HEK293 (cell line): ENCODE data around the gene SNCG.
"Not testable (repeated sequence)": the region's sequence is repeated elsewhere in the genome, so short reads cannot be mapped to it uniquely, and the experiment has no call there.

ENCODE experiments used
- CTCF ChIA-PET: fragments of 350-600 bp; formaldehyde crosslinking; extraction: SDS; loops from one replicate; lab custom pipeline; 2021; ENCODE audit warnings: antibody characterized with exemption; lab: Yijun Ruan, JAX
- POLR2A ChIA-PET: fragments of 300-600 bp; formaldehyde crosslinking; extraction: SDS; loops from one replicate; lab custom pipeline; 2020; ENCODE audit warnings: antibody characterized with exemption, inconsistent platforms; lab: Yijun Ruan, JAX
- H3K27ac ChIP-seq: fragments of 200-500 bp; sonication (Bioruptor generic); 2 replicates; pipeline ENCODE4 v1.5.1; 2014; ENCODE audit warnings: low read depth, low read length, control low read depth, inconsistent platforms; ENCODE audit errors: extremely low read depth
- H3K36me3 ChIP-seq, 2 experiments: fragments of 200-500 bp in 1 of 2; sonication (Bioruptor generic) in 1 of 2; 1 replicate in 1 of 2; 2 replicates in 1 of 2; pipeline ENCODE4 v1.5.1; 2014 to 2017; ENCODE audit warnings: inconsistent platforms in 2 of 2, low read length in 2 of 2; ENCODE audit not compliant: control insufficient read depth in 2 of 2, insufficient read depth in 1 of 2
- H3K4me1 ChIP-seq: fragments of 200-500 bp; sonication (Bioruptor generic); 2 replicates; pipeline ENCODE4 v1.5.1; 2014; ENCODE audit warnings: mild to moderate bottlenecking, low read length, inconsistent platforms; ENCODE audit not compliant: control insufficient read depth, insufficient read depth
- H3K4me3 ChIP-seq: 2 replicates; pipeline ENCODE4 v1.5.1; 2011; ENCODE audit warnings: low read depth, mild to moderate bottlenecking, control low read depth, low read length, moderate library complexity
- H3K9me3 ChIP-seq: fragments of 200-500 bp; sonication (Bioruptor generic); 2 replicates; pipeline ENCODE4 v1.5.1; 2014; ENCODE audit warnings: low read depth, low read length, inconsistent platforms; ENCODE audit not compliant: control insufficient read depth, insufficient read depth
- GLI2 ChIP-seq: fragments of 450-650 bp; formaldehyde crosslinking; IDR thresholded peaks from 2 replicates; pipeline ENCODE4; 2017; ENCODE audit warnings: missing biosample characterization, missing genetic modification characterization, low read depth, borderline replicate concordance
- PRDM1 ChIP-seq: fragments of 450-650 bp; formaldehyde crosslinking; IDR thresholded peaks from 2 replicates; pipeline ENCODE4; 2016; ENCODE audit warnings: missing biosample characterization, missing genetic modification characterization
- SETDB1 ChIP-seq: IDR thresholded peaks from one replicate; pipeline ENCODE4 v1.6.1; 2017; ENCODE audit warnings: mild to moderate bottlenecking, low read length, moderate library complexity, mixed read lengths; ENCODE audit not compliant: insufficient read length
- YY2 ChIP-seq: fragments of 450-650 bp; formaldehyde crosslinking; IDR thresholded peaks from 2 replicates; pipeline ENCODE4 v1.5.1; 2016; ENCODE audit warnings: missing biosample characterization, missing genetic modification characterization
- ZBTB44 ChIP-seq: fragments of 450-650 bp; IDR thresholded peaks from 2 replicates; pipeline ENCODE4 v1.5.1; 2018; ENCODE audit warnings: missing biosample characterization, mild to moderate bottlenecking, missing genetic modification characterization
- ZBTB6 ChIP-seq: fragments of 450-650 bp; formaldehyde crosslinking; IDR thresholded peaks from 2 replicates; pipeline ENCODE4 v1.5.1; 2017; ENCODE audit warnings: missing biosample characterization, missing genetic modification characterization
- ZNF239 ChIP-seq: fragments of 450-650 bp; formaldehyde crosslinking; IDR thresholded peaks from 2 replicates; pipeline ENCODE4 v1.5.1; 2016; ENCODE audit warnings: missing biosample characterization, missing genetic modification characterization
- ZNF341 ChIP-seq: fragments of 450-650 bp; formaldehyde crosslinking; IDR thresholded peaks from 2 replicates; pipeline ENCODE4; 2016; ENCODE audit warnings: low read depth, missing biosample characterization, missing genetic modification characterization
- ZNF391 ChIP-seq: fragments of 450-650 bp; formaldehyde crosslinking; IDR thresholded peaks from 2 replicates; pipeline ENCODE4 v1.5.1; 2016; ENCODE audit warnings: low read depth, missing biosample characterization, missing genetic modification characterization, borderline replicate concordance
- ZNF488 ChIP-seq: fragments of 450-650 bp; formaldehyde crosslinking; IDR thresholded peaks from 2 replicates; pipeline ENCODE4 v1.5.1; 2016; ENCODE audit warnings: missing biosample characterization, missing genetic modification characterization
- ZNF585B ChIP-seq: fragments of 450-650 bp; formaldehyde crosslinking; IDR thresholded peaks from 2 replicates; pipeline ENCODE4 v1.5.1; 2016; ENCODE audit warnings: missing biosample characterization, missing genetic modification characterization
- ZNF596 ChIP-seq: fragments of 450-650 bp; IDR thresholded peaks from 2 replicates; pipeline ENCODE4 v1.5.0; 2018; ENCODE audit warnings: missing biosample characterization, mild to moderate bottlenecking, missing genetic modification characterization, moderate library complexity
- ZNF626 ChIP-seq: fragments of 450-650 bp; sonication (Bioruptor Pico); formaldehyde crosslinking; IDR thresholded peaks from 2 replicates; pipeline ENCODE4 v1.5.1; 2018; ENCODE audit warnings: missing biosample characterization, missing genetic modification characterization, inconsistent platforms
- ZNF670 ChIP-seq: fragments of 450-650 bp; formaldehyde crosslinking; IDR thresholded peaks from 2 replicates; pipeline ENCODE4 v1.5.1; 2016; ENCODE audit warnings: missing biosample characterization, missing genetic modification characterization, low read depth
- ZNF692 ChIP-seq: fragments of 450-650 bp; formaldehyde crosslinking; IDR thresholded peaks from 2 replicates; pipeline ENCODE4 v1.5.1; 2016; ENCODE audit warnings: missing biosample characterization, missing genetic modification characterization
- ZNF704 ChIP-seq: fragments of 450-650 bp; formaldehyde crosslinking; IDR thresholded peaks from 2 replicates; pipeline ENCODE4 v1.5.1; 2016; ENCODE audit warnings: missing biosample characterization, missing genetic modification characterization
- ZNF792 ChIP-seq: fragments of 450-650 bp; formaldehyde crosslinking; IDR thresholded peaks from 2 replicates; pipeline ENCODE4 v1.5.1; 2016; ENCODE audit warnings: missing biosample characterization, missing genetic modification characterization
- ZNF830 ChIP-seq: fragments of 450-650 bp; IDR thresholded peaks from 2 replicates; pipeline ENCODE4 v1.5.0; 2018; ENCODE audit warnings: missing biosample characterization, missing genetic modification characterization, low read depth, mild to moderate bottlenecking, moderate library complexity
- ZNF843 ChIP-seq: fragments of 450-650 bp; formaldehyde crosslinking; IDR thresholded peaks from 2 replicates; pipeline ENCODE4 v1.5.1; 2016; ENCODE audit warnings: missing biosample characterization, missing genetic modification characterization
- ZSCAN30 ChIP-seq: fragments of 450-650 bp; IDR thresholded peaks from 2 replicates; pipeline ENCODE4 v1.5.1; 2018; ENCODE audit warnings: missing biosample characterization, mild to moderate bottlenecking, missing genetic modification characterization, moderate library complexity

The SNCG gene

GRCh38 chr10:86938260-86938659 lies 20.1 kb upstream of the SNCG start (continued):
- TF ChIP-seq ZNF692 (tag by site-specific recombination) (no peak), ZNF488 (tag by site-specific recombination) (no peak), ZNF830 (tag by site-specific recombination) (no peak), ZSCAN30 (tag by site-specific recombination) (no peak), ZBTB44 (tag by site-specific recombination) (no peak), ZNF596 (tag by site-specific recombination) (no peak), GLI2 (no peak), ZNF341 (tag by site-specific recombination) (no peak), ZBTB6 (tag by site-specific recombination) (no peak), ZNF626 (tag by site-specific recombination) (no peak), ZNF239 (no peak), PRDM1 (tag by site-specific recombination) (no peak), ZNF391 (tag by site-specific recombination) (no peak), YY2 (no peak), ZNF670 (tag by site-specific recombination) (no peak)

- POLR2A ChIA-PET, H3K4me1 ChIP-seq, H3K9me3 ChIP-seq, H3K36me3 ChIP-seq, H3K4me3 ChIP-seq, H3K27ac ChIP-seq: not testable (repeated sequence)
- CTCF ChIA-PET: interaction anchor here (0.6 to 3.3 kb wide), 19 partner anchors 9 to 1340 kb away, joined by 3 to 23 read pairs (median 4); partner anchors contain the start of gene SNCG
These were observed 18.3 kb upstream of the SNCG start for GRCh38 chr10:86940076-86940475.

GRCh38 chr10:86940677-86941076 lies 17.7 kb upstream of the SNCG start:
- no peaks in the 10 kb centered on the region for H3K36me3 ChIP-seq
- TF ChIP-seq ZNF792 (tag by site-specific recombination): no peak
- no peak for TF ChIP-seq ZNF843 (tag by site-specific recombination)
- TF ChIP-seq SETDB1: no peak
- TF ChIP-seq ZNF704 (tag by site-specific recombination): no peak
- TF ChIP-seq ZNF585B (tag by site-specific recombination): no peak
- no peak for TF ChIP-seq GLI2
- H3K4me1 ChIP-seq: no peaks in the 10 kb centered on the region
- ChIA-PET CTCF (interaction anchor here (0.7 to 1.9 kb wide), 3 partner anchors 18 to 252 kb away, joined by 3 to 11 read pairs (median 4); partner anchors contain the start of gene SNCG), POLR2A (no interaction called here)
- H3K9me3 ChIP-seq: no peaks in the 10 kb centered on the region
- no peak overlapping the region for H3K27ac ChIP-seq
- no peak overlapping the region for H3K4me3 ChIP-seq
